HuH-7.5 (cell line): ENCODE data around the gene TSPYL1.
"Not testable (repeated sequence)": the region's sequence is repeated elsewhere in the genome, so short reads cannot be mapped to it uniquely, and the experiment has no call there.

ENCODE experiments used
- DNase-seq: peaks from one replicate; pipeline ENCODE4 v3.0.0; 2011; ENCODE audit warnings: low spot score

TSPYL1 gene

GRCh38 chr6:116292553-116292952 lies 12.8 kb upstream of the TSPYL1 start:
- DNase-seq = no peak

GRCh38 chr6:116291701-116292396 lies 12.1 kb upstream of the TSPYL1 start:
- DNase-seq = no peak

- DNase-seq = no peak
Observed at GRCh38 chr6:116290799-116291198, 11.1 kb upstream of the TSPYL1 start.

GRCh38 chr6:116289876-116290275 lies 10.1 kb upstream of the TSPYL1 start:
- no peak for DNase-seq

- DNase-seq = no peak
Observed at GRCh38 chr6:116287689-116288282, 8.1 kb upstream of the TSPYL1 start.

- DNase-seq = no peak
Observed at GRCh38 chr6:116286773-116287358, 7.1 kb upstream of the TSPYL1 start.

- DNase-seq = not testable (repeated sequence)
Observed at GRCh38 chr6:116284984-116285383, 5.3 kb upstream of the TSPYL1 start.

GRCh38 chr6:116283191-116283590 lies 3.5 kb upstream of the TSPYL1 start:
- DNase-seq = no peak

- DNase-seq = no peak
Observed at GRCh38 chr6:116282698-116283097, 3.0 kb upstream of the TSPYL1 start.

GRCh38 chr6:116280933-116281316 lies 1.2 kb upstream of the TSPYL1 start:
- no peak for DNase-seq

GRCh38 chr6:116280161-116280932 lies 617 bp upstream of the TSPYL1 start:
- DNase-seq = no peak

GRCh38 chr6:116278854-116279231 lies 887 bp downstream of the TSPYL1 start:
- DNase-seq = peak; percentile 6

GRCh38 chr6:116278481-116278829 lies 1.3 kb downstream of the TSPYL1 start:
- no peak for DNase-seq

- DNase-seq = no peak
Observed at GRCh38 chr6:116277124-116277523, 2.6 kb downstream of the TSPYL1 start.

GRCh38 chr6:116271149-116271708 lies 8.5 kb downstream of the TSPYL1 start:
- DNase-seq = no peak

- DNase-seq = peak; percentile 47
Observed at GRCh38 chr6:116268589-116269293, 11.0 kb downstream of the TSPYL1 start.

- no peak for DNase-seq
Observed at GRCh38 chr6:116267836-116268588, 11.7 kb downstream of the TSPYL1 start.

- no peak for DNase-seq
Observed at GRCh38 chr6:116266803-116267202, 12.9 kb downstream of the TSPYL1 start.

GRCh38 chr6:116265041-116265829 lies 14.5 kb downstream of the TSPYL1 start:
- no peak for DNase-seq

GRCh38 chr6:116263353-116263752 lies 16.4 kb downstream of the TSPYL1 start:
- DNase-seq = no peak
